Esophagus muscularis mucosa (tissue), 4 donors: Measurements from ENCODE around the gene DMRT3. TPM values are rescaled to one million over a fixed set of nuclear protein-coding genes. Genes with fewer than 3 reads are reported as not detected.

Experiments used
- DNase-seq: peaks from one replicate; pipeline ENCODE4 v3.0.0-alpha.2; 2017; ENCODE audit errors: extremely low spot score
- H3K27ac ChIP-seq, 4 donors: fragments of 200-600 bp; sonication (generic); replicated peaks in 1 of 4; 1 replicate in 3 of 4; 2 replicates in 1 of 4; pipeline ENCODE4 v1.5.1; 2016 to 2019; ENCODE audit warnings: mild to moderate bottlenecking in 1 of 4
- H3K27me3 ChIP-seq, 4 donors: fragments of 200-600 bp; sonication (generic); one replicate each; pipeline versions ENCODE4 v1.5.1 to v1.6.0; 2016 to 2019
- H3K36me3 ChIP-seq, 4 donors: fragments of 200-600 bp; sonication (generic); one replicate each; pipeline ENCODE4 v1.5.1; 2016 to 2019
- H3K4me1 ChIP-seq, 4 donors: fragments of 200-600 bp; sonication (generic); one replicate each; pipeline ENCODE4 v1.5.1; 2016 to 2019
- H3K4me3 ChIP-seq, 4 donors: fragments of 200-600 bp; sonication (generic); 1 replicate in 2 of 4; 2 replicates in 2 of 4; pipeline ENCODE4 v1.5.1; 2016 to 2019; ENCODE audit warnings: mild to moderate bottlenecking in 4 of 4, moderate library complexity in 1 of 4
- H3K9me3 ChIP-seq, 4 donors: fragments of 200-600 bp; sonication (generic); 1 replicate in 3 of 4; 2 replicates in 1 of 4; pipeline ENCODE4 v1.5.1; 2016 to 2019
- CTCF ChIP-seq, 3 experiments: fragments of 200-600 bp in 2 of 3; fragments of 450-650 bp in 1 of 3; sonication (generic) in 2 of 3; IDR thresholded peaks; one replicate each; pipeline ENCODE4 v1.5.1; 2017 to 2019; ENCODE audit warnings: antibody characterized with exemption in 3 of 3, mild to moderate bottlenecking in 2 of 3, moderate library complexity in 1 of 3
- EP300 ChIP-seq: sonication (generic); formaldehyde crosslinking; IDR thresholded peaks from one replicate; pipeline ENCODE4 v1.6.1; 2017; ENCODE audit warnings: antibody characterized with exemption
- POLR2A ChIP-seq: fragments of 450-650 bp; IDR thresholded peaks from one replicate; pipeline ENCODE4 v1.6.1; 2017; ENCODE audit warnings: antibody characterized with exemption, moderate library complexity, mild to moderate bottlenecking, low read depth
- POLR2AphosphoS5 ChIP-seq, 2 donors: sonication (generic); formaldehyde crosslinking; IDR thresholded peaks; one replicate each; pipeline ENCODE4 v1.6.1; 2017; ENCODE audit warnings: antibody characterized with exemption in 2 of 2
- WGBS: methylation state at CpG from one replicate; pipeline ENCODE4 v1.1.5; 2018; 5-methylcytosine and 5-hydroxymethylcytosine counted together
- intact Hi-C: fragments of 100-400 bp; cut with DNase I; formaldehyde crosslinking; loops from one replicate; pipeline ENCODE4 v1.15.1; 2023
- total RNA-seq, 4 donors: library from RNA; depleted of rRNA; stranded (reverse); fragments of >200 nt; gene quantifications; one replicate each; pipeline versions ENCODE4 v1.1.0 to v1.2.1, GENCODE V29; 2016

Gene DMRT3
- total RNA-seq, 4 donors from 2014 or later, result not detected

- H3K27me3 ChIP-seq, result peaks cover 0 to 55% (median 0%) of the 10 kb centered on the region in 4 donors
- H3K27ac ChIP-seq, result no peak overlapping the region
- H3K36me3 ChIP-seq, result no peaks in the 10 kb centered on the region
- no peak overlapping the region for H3K4me3 ChIP-seq
- H3K9me3 ChIP-seq, result peaks cover 0 to 4% (median 0%) of the 10 kb centered on the region in 4 donors
- peak; percentile 62 for DNase-seq
- no peak for TF ChIP-seq POLR2A
- intact Hi-C loops, result no loop called here
- 90% methylated on average over 7 of the region's 7 CpGs for WGBS
- H3K4me1 ChIP-seq, result no peaks in the 10 kb centered on the region
Observed at GRCh38 chr9:948497-948896, 28.0 kb upstream of the DMRT3 start.

- Histone ChIP-seq H3K4me1 (no peaks in the 10 kb centered on the region), H3K27ac (no peak overlapping the region), H3K27me3 (peaks cover 0 to 72% (median 0%) of the 10 kb centered on the region in 4 donors), H3K9me3 (peaks cover 0 to 4% (median 0%) of the 10 kb centered on the region in 4 donors), H3K4me3 (no peak overlapping the region), H3K36me3 (no peaks in the 10 kb centered on the region)
- intact Hi-C loops, result no loop called here
- 75% methylated on average over 1 of the region's 1 CpG for WGBS
- DNase-seq, result no peak
- TF ChIP-seq POLR2AphosphoS5 (IDR thresholded peaks at IDR 0.05) (no peak), CTCF (IDR thresholded peaks at IDR 0.05) (no peak), POLR2A (no peak), EP300 (no peak)
Observed at GRCh38 chr9:950139-950538, 26.3 kb upstream of the DMRT3 start.

GRCh38 chr9:952546-952945 lies 23.9 kb upstream of the DMRT3 start:
- Histone ChIP-seq H3K27me3 (peaks cover 0 to 85% (median 2%) of the 10 kb centered on the region in 4 donors), H3K9me3 (peaks cover 0 to 4% (median 0%) of the 10 kb centered on the region in 4 donors), H3K4me1 (no peaks in the 10 kb centered on the region), H3K4me3 (no peak overlapping the region), H3K27ac (no peak overlapping the region), H3K36me3 (no peaks in the 10 kb centered on the region)
- WGBS, result 85% methylated on average over 4 of the region's 4 CpGs
- TF ChIP-seq CTCF (IDR thresholded peaks at IDR 0.05) (no peak), POLR2AphosphoS5 (IDR thresholded peaks at IDR 0.05) (no peak), EP300 (no peak)
- intact Hi-C loops, result no loop called here
- DNase-seq, result peak; percentile 64

- Histone ChIP-seq H3K27ac (no peak overlapping the region), H3K9me3 (no peaks in the 10 kb centered on the region), H3K27me3 (peaks cover 0 to 83% (median 8%) of the 10 kb centered on the region in 4 donors), H3K4me1 (no peaks in the 10 kb centered on the region), H3K36me3 (no peaks in the 10 kb centered on the region), H3K4me3 (no peak overlapping the region)
- no peak for TF ChIP-seq POLR2AphosphoS5 (IDR thresholded peaks at IDR 0.05)
- no peak for TF ChIP-seq EP300
- TF ChIP-seq CTCF (IDR thresholded peaks at IDR 0.05), result no peak
- no peak for TF ChIP-seq POLR2A
- peak; percentile 68 for DNase-seq
- WGBS, result 77% methylated on average over 4 of the region's 4 CpGs
- intact Hi-C loops, result no loop called here
Observed at GRCh38 chr9:959105-959504, 17.4 kb upstream of the DMRT3 start.

GRCh38 chr9:959914-960313 lies 16.5 kb upstream of the DMRT3 start:
- 77% methylated on average over 4 of the region's 4 CpGs for WGBS
- no peaks in the 10 kb centered on the region for H3K4me1 ChIP-seq
- DNase-seq, result no peak
- intact Hi-C loops, result no loop called here
- no peak overlapping the region for H3K4me3 ChIP-seq
- H3K36me3 ChIP-seq, result no peaks in the 10 kb centered on the region
- no peak overlapping the region for H3K27ac ChIP-seq
- H3K9me3 ChIP-seq, result no peaks in the 10 kb centered on the region
- H3K27me3 ChIP-seq, result peaks cover 0 to 83% (median 8%) of the 10 kb centered on the region in 4 donors
- TF ChIP-seq CTCF (IDR thresholded peaks at IDR 0.05) (no peak), EP300 (no peak), POLR2A (no peak), POLR2AphosphoS5 (IDR thresholded peaks at IDR 0.05) (no peak)
